Neural progenitor cell (in vitro differentiated cells): ENCODE results near the gene HPGD.

Experiments used
- EZH2 ChIP-seq: fragments of 200-600 bp; sonication (generic); IDR thresholded peaks from 2 replicates; pipeline ENCODE4 v1.6.1; 2017; ENCODE audit warnings: antibody characterized with exemption, mild to moderate bottlenecking, moderate library complexity
- TF ChIP-seq, protein P1 (sequence below): fragments of 200-600 bp; sonication (generic); IDR thresholded peaks from 2 replicates; pipeline ENCODE4 v1.5.1; 2017; ENCODE audit warnings: antibody characterized with exemption, mild to moderate bottlenecking

DNA sequence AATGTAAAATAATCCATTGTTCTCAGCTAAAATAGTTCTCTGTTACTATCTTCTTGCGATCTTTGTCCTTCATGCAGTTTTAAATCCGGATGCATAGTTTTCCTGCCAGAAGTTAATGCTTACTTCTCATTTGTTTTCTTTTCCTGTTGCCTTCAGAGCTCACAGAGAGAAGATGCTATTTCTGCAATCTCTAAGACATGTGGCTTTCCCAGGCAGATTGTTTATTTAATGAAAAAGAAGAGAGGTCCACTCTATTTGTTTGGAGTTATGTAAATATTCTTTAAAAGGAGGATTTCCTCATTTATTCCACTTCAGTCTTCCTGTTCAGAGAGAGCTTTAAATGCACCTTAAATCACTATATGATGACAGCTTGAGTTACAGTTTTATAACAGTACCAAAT lies 39.3 kb upstream of the HPGD start:
- no peak for TF ChIP-seq EZH2
- TF ChIP-seq, protein P1, sequence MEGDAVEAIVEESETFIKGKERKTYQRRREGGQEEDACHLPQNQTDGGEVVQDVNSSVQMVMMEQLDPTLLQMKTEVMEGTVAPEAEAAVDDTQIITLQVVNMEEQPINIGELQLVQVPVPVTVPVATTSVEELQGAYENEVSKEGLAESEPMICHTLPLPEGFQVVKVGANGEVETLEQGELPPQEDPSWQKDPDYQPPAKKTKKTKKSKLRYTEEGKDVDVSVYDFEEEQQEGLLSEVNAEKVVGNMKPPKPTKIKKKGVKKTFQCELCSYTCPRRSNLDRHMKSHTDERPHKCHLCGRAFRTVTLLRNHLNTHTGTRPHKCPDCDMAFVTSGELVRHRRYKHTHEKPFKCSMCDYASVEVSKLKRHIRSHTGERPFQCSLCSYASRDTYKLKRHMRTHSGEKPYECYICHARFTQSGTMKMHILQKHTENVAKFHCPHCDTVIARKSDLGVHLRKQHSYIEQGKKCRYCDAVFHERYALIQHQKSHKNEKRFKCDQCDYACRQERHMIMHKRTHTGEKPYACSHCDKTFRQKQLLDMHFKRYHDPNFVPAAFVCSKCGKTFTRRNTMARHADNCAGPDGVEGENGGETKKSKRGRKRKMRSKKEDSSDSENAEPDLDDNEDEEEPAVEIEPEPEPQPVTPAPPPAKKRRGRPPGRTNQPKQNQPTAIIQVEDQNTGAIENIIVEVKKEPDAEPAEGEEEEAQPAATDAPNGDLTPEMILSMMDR: no peak
